Measurements from ENCODE around the gene PIEZO1. TPM values are rescaled to one million over a fixed set of nuclear protein-coding genes. Genes with fewer than 3 reads are reported as not detected.

Gene PIEZO1
- total and polyA plus RNA-seq, 4 donors: 35.9 to 205 (median 111) TPM

GRCh38 chr16:88807142-88807625 is 22.2 kb upstream of the PIEZO1 start:
- ATAC-seq (ENCODE audit: low FRiP score) (no peak), DNase-seq (no peak)
- H3K4me3 ChIP-seq (ENCODE audit: low read length in 2 of 2): no peak overlapping the region
- 89 to 90% methylated on average over 24 of the region's 24 CpGs for WGBS, 2 donors
- no peak overlapping the region for H3K27ac ChIP-seq (ENCODE audit: low read depth in 1 of 2, low read length in 2 of 2)
- intact Hi-C loops (cut with DNase I): no loop called here
- H3K27me3 ChIP-seq (ENCODE audit: control insufficient read depth in 1 of 2, insufficient read depth in 2 of 2, low read length in 1 of 2): no peaks in the 10 kb centered on the region
- no peaks in the 10 kb centered on the region for H3K9me3 ChIP-seq (ENCODE audit: control insufficient read depth, low read length)
- H3K36me3 ChIP-seq (ENCODE audit: control insufficient read depth in 1 of 2, insufficient read depth in 2 of 2, low read length in 1 of 2): no peaks in the 10 kb centered on the region
- no peaks in the 10 kb centered on the region for H3K4me1 ChIP-seq (ENCODE audit: control insufficient read depth in 1 of 2, insufficient read depth in 2 of 2, low read length in 2 of 2)

- Histone ChIP-seq H3K27ac (ENCODE audit: low read depth in 1 of 2, low read length in 2 of 2) (no peak overlapping the region), H3K36me3 (ENCODE audit: control insufficient read depth in 1 of 2, insufficient read depth in 2 of 2, low read length in 1 of 2) (no peaks in the 10 kb centered on the region), H3K9me3 (ENCODE audit: control insufficient read depth, low read length) (no peaks in the 10 kb centered on the region), H3K4me1 (ENCODE audit: control insufficient read depth in 1 of 2, insufficient read depth in 2 of 2, low read length in 2 of 2) (no peaks in the 10 kb centered on the region), H3K4me3 (ENCODE audit: low read length in 2 of 2) (no peak overlapping the region), H3K27me3 (ENCODE audit: control insufficient read depth in 1 of 2, insufficient read depth in 2 of 2, low read length in 1 of 2) (no peaks in the 10 kb centered on the region)
- intact Hi-C loops (cut with DNase I): no loop called here
- ATAC-seq (ENCODE audit: low FRiP score) (no peak), DNase-seq (no peak)
- WGBS, 2 donors: 85 to 86% methylated on average over 27 of the region's 27 CpGs
Observed at GRCh38 chr16:88806491-88807111, 21.6 kb upstream of the PIEZO1 start.

- DNase-seq: no peak
- Histone ChIP-seq H3K27ac (ENCODE audit: low read depth in 1 of 2, low read length in 2 of 2) (no peak overlapping the region), H3K36me3 (ENCODE audit: control insufficient read depth in 1 of 2, insufficient read depth in 2 of 2, low read length in 1 of 2) (no peaks in the 10 kb centered on the region), H3K4me3 (ENCODE audit: low read length in 2 of 2) (no peak overlapping the region), H3K27me3 (ENCODE audit: control insufficient read depth in 1 of 2, insufficient read depth in 2 of 2, low read length in 1 of 2) (no peaks in the 10 kb centered on the region), H3K9me3 (ENCODE audit: control insufficient read depth, low read length) (no peaks in the 10 kb centered on the region), H3K4me1 (ENCODE audit: control insufficient read depth in 1 of 2, insufficient read depth in 2 of 2, low read length in 2 of 2) (no peaks in the 10 kb centered on the region)
- ATAC-seq (ENCODE audit: low FRiP score): no peak
- WGBS, 2 donors: 92 to 93% methylated on average over 21 of the region's 21 CpGs
- intact Hi-C loops (cut with DNase I): no loop called here
Observed at GRCh38 chr16:88805887-88806393, 20.9 kb upstream of the PIEZO1 start.

DNA sequence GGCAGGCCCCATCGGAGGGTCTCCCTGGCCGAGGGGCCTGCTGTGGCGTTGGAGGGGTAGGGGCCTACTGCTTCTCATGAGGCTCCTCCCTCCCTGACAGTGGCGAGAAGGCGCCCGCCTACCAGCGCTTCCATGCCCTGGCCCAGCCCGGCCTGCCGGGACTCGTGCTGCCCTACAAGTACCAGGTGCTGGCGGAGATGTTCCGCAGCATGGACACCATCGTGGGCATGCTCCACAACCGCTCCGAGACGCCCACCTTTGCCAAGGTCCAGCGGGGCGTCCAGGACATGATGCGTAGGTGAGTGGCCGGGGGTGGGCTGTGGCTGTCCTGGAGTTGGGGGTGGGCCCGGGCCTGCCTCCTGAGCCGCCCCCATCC is 20.3 kb upstream of the PIEZO1 start:
- DNase-seq: no peak
- WGBS, 2 donors: 88 to 90% methylated on average over 22 of the region's 22 CpGs
- Histone ChIP-seq H3K4me1 (ENCODE audit: control insufficient read depth in 1 of 2, insufficient read depth in 2 of 2, low read length in 2 of 2) (no peaks in the 10 kb centered on the region), H3K36me3 (ENCODE audit: control insufficient read depth in 1 of 2, insufficient read depth in 2 of 2, low read length in 1 of 2) (no peaks in the 10 kb centered on the region), H3K4me3 (ENCODE audit: low read length in 2 of 2) (no peak overlapping the region), H3K9me3 (ENCODE audit: control insufficient read depth, low read length) (no peaks in the 10 kb centered on the region), H3K27ac (ENCODE audit: low read depth in 1 of 2, low read length in 2 of 2) (no peak overlapping the region), H3K27me3 (ENCODE audit: control insufficient read depth in 1 of 2, insufficient read depth in 2 of 2, low read length in 1 of 2) (no peaks in the 10 kb centered on the region)
- intact Hi-C loops (cut with DNase I): no loop called here
- ATAC-seq (ENCODE audit: low FRiP score): no peak

- H3K36me3 ChIP-seq (ENCODE audit: control insufficient read depth in 1 of 2, insufficient read depth in 2 of 2, low read length in 1 of 2): no peaks in the 10 kb centered on the region
- H3K27ac ChIP-seq (ENCODE audit: low read depth in 1 of 2, low read length in 2 of 2): no peak overlapping the region
- no peak overlapping the region for H3K4me3 ChIP-seq (ENCODE audit: low read length in 2 of 2)
- WGBS, 2 donors: 21 to 22% methylated on average over 39 of the region's 39 CpGs
- intact Hi-C loops (cut with DNase I): no loop called here
- no peaks in the 10 kb centered on the region for H3K27me3 ChIP-seq (ENCODE audit: control insufficient read depth in 1 of 2, insufficient read depth in 2 of 2, low read length in 1 of 2)
- ATAC-seq (ENCODE audit: low FRiP score) (no peak), DNase-seq (no peak)
- no peaks in the 10 kb centered on the region for H3K4me1 ChIP-seq (ENCODE audit: control insufficient read depth in 1 of 2, insufficient read depth in 2 of 2, low read length in 2 of 2)
- no peaks in the 10 kb centered on the region for H3K9me3 ChIP-seq (ENCODE audit: control insufficient read depth, low read length)
Observed at GRCh38 chr16:88804552-88805339, 19.7 kb upstream of the PIEZO1 start.

GRCh38 chr16:88804173-88804551 is 19.1 kb upstream of the PIEZO1 start:
- intact Hi-C loops (cut with DNase I): no loop called here
- DNase-seq (no peak), ATAC-seq (ENCODE audit: low FRiP score) (no peak)
- H3K4me3 ChIP-seq (ENCODE audit: low read length in 2 of 2): no peak overlapping the region
- WGBS, 2 donors: 1 to 2% methylated on average over 15 to 16 of the region's 16 CpGs
- no peaks in the 10 kb centered on the region for H3K4me1 ChIP-seq (ENCODE audit: control insufficient read depth in 1 of 2, insufficient read depth in 2 of 2, low read length in 2 of 2)
- no peaks in the 10 kb centered on the region for H3K9me3 ChIP-seq (ENCODE audit: control insufficient read depth, low read length)
- H3K36me3 ChIP-seq (ENCODE audit: control insufficient read depth in 1 of 2, insufficient read depth in 2 of 2, low read length in 1 of 2): no peaks in the 10 kb centered on the region
- no peaks in the 10 kb centered on the region for H3K27me3 ChIP-seq (ENCODE audit: control insufficient read depth in 1 of 2, insufficient read depth in 2 of 2, low read length in 1 of 2)
- no peak overlapping the region for H3K27ac ChIP-seq (ENCODE audit: low read depth in 1 of 2, low read length in 2 of 2)

GRCh38 chr16:88803264-88803987 is 18.4 kb upstream of the PIEZO1 start, which contains the start of gene CDT1:
TSS of gene CDT1 (plus strand) at chr16:88803789. CDS start at chr16:88803832, 43 bp downstream.
- H3K9me3 ChIP-seq (ENCODE audit: control insufficient read depth, low read length): no peaks in the 10 kb centered on the region
- intact Hi-C loops (cut with DNase I): no loop called here
- H3K4me3 ChIP-seq (ENCODE audit: low read length in 2 of 2): peak within 1 kb of the TSS; percentile 30 to 59
- 1% methylated on average over 70 to 97 of the region's 98 CpGs for WGBS, 2 donors
- peak; percentile 89 to 95 for DNase-seq
- peak; percentile 88 for ATAC-seq (ENCODE audit: low FRiP score)
- no peaks in the 10 kb centered on the region for H3K36me3 ChIP-seq (ENCODE audit: control insufficient read depth in 1 of 2, insufficient read depth in 2 of 2, low read length in 1 of 2)
- no peaks in the 10 kb centered on the region for H3K27me3 ChIP-seq (ENCODE audit: control insufficient read depth in 1 of 2, insufficient read depth in 2 of 2, low read length in 1 of 2)
- H3K4me1 ChIP-seq (ENCODE audit: control insufficient read depth in 1 of 2, insufficient read depth in 2 of 2, low read length in 2 of 2): no peaks in the 10 kb centered on the region
- no peak within 1 kb of the TSS for H3K27ac ChIP-seq (ENCODE audit: low read depth in 1 of 2, low read length in 2 of 2)

- no peak overlapping the region for H3K27ac ChIP-seq (ENCODE audit: low read depth in 1 of 2, low read length in 2 of 2)
- H3K4me3 ChIP-seq (ENCODE audit: low read length in 2 of 2): no peak overlapping the region
- H3K27me3 ChIP-seq (ENCODE audit: control insufficient read depth in 1 of 2, insufficient read depth in 2 of 2, low read length in 1 of 2): no peaks in the 10 kb centered on the region
- no peaks in the 10 kb centered on the region for H3K36me3 ChIP-seq (ENCODE audit: control insufficient read depth in 1 of 2, insufficient read depth in 2 of 2, low read length in 1 of 2)
- ATAC-seq (ENCODE audit: low FRiP score): no peak
- 88 to 89% methylated on average over 6 of the region's 6 CpGs for WGBS, 2 donors
- no peaks in the 10 kb centered on the region for H3K4me1 ChIP-seq (ENCODE audit: control insufficient read depth in 1 of 2, insufficient read depth in 2 of 2, low read length in 2 of 2)
- DNase-seq: no peak
- H3K9me3 ChIP-seq (ENCODE audit: control insufficient read depth, low read length): no peaks in the 10 kb centered on the region
- intact Hi-C loops (cut with DNase I): no loop called here
Observed at GRCh38 chr16:88800277-88800592, 15.2 kb upstream of the PIEZO1 start.

Measured in aorta (tissue), 5 donors.